Muscle layer of colon (tissue), 2 donors: Measurements from ENCODE around the gene SPDYE2.
"Not testable (repeated sequence)": the region's sequence is repeated elsewhere in the genome, so short reads cannot be mapped to it uniquely, and the experiment has no call there.

Experiments
- H3K27ac ChIP-seq: one replicate; pipeline ENCODE4 v1.7.0; 2013; ENCODE audit warnings: low read depth, mild to moderate bottlenecking, low read length, moderate library complexity
- H3K27me3 ChIP-seq, 2 donors: one replicate each; pipeline ENCODE4 v1.7.0; 2013; ENCODE audit warnings: low read length in 2 of 2, mild to moderate bottlenecking in 2 of 2; ENCODE audit not compliant: insufficient read depth in 2 of 2, control insufficient read depth in 1 of 2
- H3K36me3 ChIP-seq: one replicate; pipeline ENCODE4 v1.7.0; 2013; ENCODE audit warnings: mild to moderate bottlenecking, low read length; ENCODE audit not compliant: insufficient read depth
- H3K4me1 ChIP-seq: one replicate; pipeline ENCODE4 v1.7.0; 2013; ENCODE audit warnings: mild to moderate bottlenecking, low read length; ENCODE audit not compliant: insufficient read depth
- H3K4me3 ChIP-seq, 2 donors: one replicate each; pipeline ENCODE4 v1.7.0; 2013; ENCODE audit warnings: low read length in 2 of 2, low read depth in 1 of 2, mild to moderate bottlenecking in 1 of 2, moderate library complexity in 1 of 2
- H3K9ac ChIP-seq: one replicate; pipeline ENCODE4 v1.7.0; 2013; ENCODE audit warnings: low read length
- H3K9me3 ChIP-seq: one replicate; pipeline ENCODE4 v1.7.0; 2013; ENCODE audit warnings: mild to moderate bottlenecking, low read length
- donor health status: abdominal sarcoma.
- donor health status: Adenocarcinoma of cecum.

Gene SPDYE2

GRCh38 chr7:102611675-102612325, 60.8 kb downstream of the SPDYE2 start:
- H3K4me3 ChIP-seq, H3K27ac ChIP-seq: not testable (repeated sequence)

More at GRCh38 chr7:102611675-102612325, 60.8 kb downstream of the SPDYE2 start:
- H3K27me3 ChIP-seq, H3K36me3 ChIP-seq, H3K9me3 ChIP-seq, H3K9ac ChIP-seq, H3K4me1 ChIP-seq: not testable (repeated sequence)
